Loucy (cell line): Measurements from ENCODE around the gene PRKACA.

Experiments
- H2AFZ ChIP-seq: fragments of 200-600 bp; sonication (generic); 2 replicates; pipeline ENCODE4 v1.6.0; 2016; ENCODE audit warnings: antibody characterized with exemption, mild to moderate bottlenecking, low read length, moderate library complexity
- H3F3A ChIP-seq: fragments of 200-600 bp; 2 replicates; pipeline ENCODE4 v1.6.0; 2016; ENCODE audit warnings: antibody characterized with exemption, low read depth, mild to moderate bottlenecking
- H3K27me3 ChIP-seq: fragments of 200-600 bp; sonication (generic); 2 replicates; pipeline ENCODE4 v1.6.1; 2014; ENCODE audit warnings: low read length, mild to moderate bottlenecking; ENCODE audit not compliant: insufficient read depth, poor library complexity, severe bottlenecking
- H3K36me3 ChIP-seq: fragments of 200-600 bp; sonication (generic); 2 replicates; pipeline ENCODE4 v1.6.1; 2016; ENCODE audit warnings: low read length; ENCODE audit not compliant: insufficient read depth
- H3K4me1 ChIP-seq: fragments of 200-600 bp; sonication (generic); 2 replicates; pipeline ENCODE4 v1.5.1; 2014; ENCODE audit warnings: low read length, mild to moderate bottlenecking; ENCODE audit not compliant: insufficient read depth, poor library complexity, severe bottlenecking
- H3K4me2 ChIP-seq: fragments of 200-600 bp; sonication (generic); 2 replicates; pipeline ENCODE4 v1.6.0; 2014; ENCODE audit warnings: antibody characterized with exemption, low read length, low read depth, mild to moderate bottlenecking; ENCODE audit not compliant: poor library complexity, severe bottlenecking
- H3K4me3 ChIP-seq: fragments of 200-600 bp; sonication (generic); 2 replicates; pipeline ENCODE4 v1.5.1; 2014; ENCODE audit warnings: low read length, mild to moderate bottlenecking, mixed read lengths; ENCODE audit not compliant: poor library complexity, severe bottlenecking
- H3K79me2 ChIP-seq: fragments of 200-600 bp; sonication (generic); 2 replicates; pipeline ENCODE4 v1.6.1; 2014; ENCODE audit warnings: low read length; ENCODE audit not compliant: insufficient read depth
- H3K9ac ChIP-seq: fragments of 200-600 bp; sonication (generic); 2 replicates; pipeline ENCODE4 v1.6.0; 2014; ENCODE audit warnings: mild to moderate bottlenecking, low read depth, low read length, moderate library complexity; ENCODE audit not compliant: poor library complexity, severe bottlenecking
- H3K9me2 ChIP-seq: fragments of 200-600 bp; sonication (generic); replicated peaks from 2 replicates; pipeline ENCODE4 v1.6.1; 2016; ENCODE audit warnings: low read depth, low read length, mixed read lengths
- H3K9me3 ChIP-seq: fragments of 200-600 bp; sonication (generic); 2 replicates; pipeline ENCODE4 v1.6.1; 2014; ENCODE audit warnings: mild to moderate bottlenecking, antibody characterized with exemption, low read length, low read depth; ENCODE audit not compliant: insufficient read depth
- H4K20me1 ChIP-seq: fragments of 200-600 bp; sonication (generic); 2 replicates; pipeline ENCODE4 v1.6.0; 2014; ENCODE audit warnings: antibody characterized with exemption, low read length, mild to moderate bottlenecking; ENCODE audit not compliant: insufficient read depth, poor library complexity, severe bottlenecking
- CTCF ChIP-seq: fragments of 200-600 bp; sonication (generic); conservative IDR thresholded peaks from 2 replicates; pipeline ENCODE4 v1.5.1; 2014; ENCODE audit warnings: mild to moderate bottlenecking, antibody characterized with exemption, low read length
- EZH2phosphoT487 ChIP-seq: fragments of 200-600 bp; IDR thresholded peaks from 2 replicates; pipeline ENCODE4 v1.6.1; 2018; ENCODE audit warnings: antibody characterized with exemption, mild to moderate bottlenecking, moderate library complexity, borderline replicate concordance

PRKACA gene

GRCh38 chr19:14059093-14059480 is 58.5 kb downstream of the PRKACA start:
- no peaks in the 10 kb centered on the region for H3K9me3 ChIP-seq
- no peaks in the 10 kb centered on the region for H3K27me3 ChIP-seq
- H3K9me2 ChIP-seq, result no peaks in the 10 kb centered on the region
- no peaks in the 10 kb centered on the region for H3K4me1 ChIP-seq
- no peaks in the 10 kb centered on the region for H3K79me2 ChIP-seq
- H3K4me3 ChIP-seq, result no peak overlapping the region
- H3K9ac ChIP-seq, result no peak overlapping the region
- no peaks in the 10 kb centered on the region for H3F3A ChIP-seq
- H4K20me1 ChIP-seq, result no peaks in the 10 kb centered on the region
- H3K36me3 ChIP-seq, result no peaks in the 10 kb centered on the region
- no peak overlapping the region for H3K4me2 ChIP-seq
- no peak overlapping the region for H2AFZ ChIP-seq
- no peak for TF ChIP-seq EZH2phosphoT487
- TF ChIP-seq CTCF, result peak; percentile 87

GRCh38 chr19:14058182-14059092 is 59.1 kb downstream of the PRKACA start:
- Histone ChIP-seq H3K79me2 (no peaks in the 10 kb centered on the region), H3K9me3 (no peaks in the 10 kb centered on the region), H3K27me3 (no peaks in the 10 kb centered on the region), H3K9ac (no peak overlapping the region), H3K4me3 (no peak overlapping the region), H3K9me2 (no peaks in the 10 kb centered on the region), H3K4me2 (no peak overlapping the region), H3K4me1 (no peaks in the 10 kb centered on the region), H4K20me1 (no peaks in the 10 kb centered on the region), H3F3A (no peaks in the 10 kb centered on the region), H2AFZ (no peak overlapping the region), H3K36me3 (no peaks in the 10 kb centered on the region)
- TF ChIP-seq CTCF (no peak), EZH2phosphoT487 (no peak)

GRCh38 chr19:14056741-14057356 is 60.7 kb downstream of the PRKACA start:
- no peak overlapping the region for H3K4me3 ChIP-seq
- no peaks in the 10 kb centered on the region for H3K9me3 ChIP-seq
- no peak overlapping the region for H2AFZ ChIP-seq
- H3K79me2 ChIP-seq, result no peaks in the 10 kb centered on the region
- no peaks in the 10 kb centered on the region for H3K9me2 ChIP-seq
- no peaks in the 10 kb centered on the region; the same call in 1 of the 2 replicates for H3K36me3 ChIP-seq
- no peaks in the 10 kb centered on the region for H3K27me3 ChIP-seq
- H3K4me1 ChIP-seq, result no peaks in the 10 kb centered on the region
- no peak for TF ChIP-seq CTCF
- TF ChIP-seq EZH2phosphoT487, result no peak
- no peak overlapping the region for H3K9ac ChIP-seq
- no peaks in the 10 kb centered on the region for H3F3A ChIP-seq
- H4K20me1 ChIP-seq, result no peaks in the 10 kb centered on the region
- no peak overlapping the region for H3K4me2 ChIP-seq
